HEK293 (cell line): ENCODE data around the gene LSM2.

Experiments used
- CTCF ChIA-PET: fragments of 350-600 bp; formaldehyde crosslinking; extraction: SDS; loops from one replicate; lab custom pipeline; 2021; ENCODE audit warnings: antibody characterized with exemption; lab: Yijun Ruan, JAX
- POLR2A ChIA-PET: fragments of 300-600 bp; formaldehyde crosslinking; extraction: SDS; loops from one replicate; lab custom pipeline; 2020; ENCODE audit warnings: antibody characterized with exemption, inconsistent platforms; lab: Yijun Ruan, JAX
- H3K27ac ChIP-seq: fragments of 200-500 bp; sonication (Bioruptor generic); 2 replicates; pipeline ENCODE4 v1.5.1; 2014; ENCODE audit warnings: low read depth, low read length, control low read depth, inconsistent platforms; ENCODE audit errors: extremely low read depth
- H3K36me3 ChIP-seq, 2 experiments: fragments of 200-500 bp in 1 of 2; sonication (Bioruptor generic) in 1 of 2; 1 replicate in 1 of 2; 2 replicates in 1 of 2; pipeline ENCODE4 v1.5.1; 2014 to 2017; ENCODE audit warnings: inconsistent platforms in 2 of 2, low read length in 2 of 2; ENCODE audit not compliant: control insufficient read depth in 2 of 2, insufficient read depth in 1 of 2
- H3K4me1 ChIP-seq: fragments of 200-500 bp; sonication (Bioruptor generic); 2 replicates; pipeline ENCODE4 v1.5.1; 2014; ENCODE audit warnings: mild to moderate bottlenecking, low read length, inconsistent platforms; ENCODE audit not compliant: control insufficient read depth, insufficient read depth
- H3K4me3 ChIP-seq: 2 replicates; pipeline ENCODE4 v1.5.1; 2011; ENCODE audit warnings: low read depth, mild to moderate bottlenecking, control low read depth, low read length, moderate library complexity
- H3K9me3 ChIP-seq: fragments of 200-500 bp; sonication (Bioruptor generic); 2 replicates; pipeline ENCODE4 v1.5.1; 2014; ENCODE audit warnings: low read depth, low read length, inconsistent platforms; ENCODE audit not compliant: control insufficient read depth, insufficient read depth
- BCL11B ChIP-seq: fragments of 450-650 bp; formaldehyde crosslinking; IDR thresholded peaks from 2 replicates; pipeline ENCODE4 v1.5.1; 2016; ENCODE audit warnings: low read depth, missing biosample characterization, missing genetic modification characterization
- BCL6B ChIP-seq: fragments of 450-650 bp; formaldehyde crosslinking; IDR thresholded peaks from 2 replicates; pipeline ENCODE4 v1.5.1; 2017; ENCODE audit warnings: missing biosample characterization, missing genetic modification characterization
- PATZ1 ChIP-seq: fragments of 450-650 bp; formaldehyde crosslinking; IDR thresholded peaks from 2 replicates; pipeline ENCODE4 v1.5.1; 2016; ENCODE audit warnings: missing biosample characterization, missing genetic modification characterization
- ZFP69B ChIP-seq: fragments of 450-650 bp; formaldehyde crosslinking; IDR thresholded peaks from 2 replicates; pipeline ENCODE4 v1.5.1; 2016; ENCODE audit warnings: missing biosample characterization, missing genetic modification characterization
- ZNF10 ChIP-seq: fragments of 450-650 bp; formaldehyde crosslinking; IDR thresholded peaks from 2 replicates; pipeline ENCODE4 v1.5.1; 2017; ENCODE audit warnings: missing biosample characterization, missing genetic modification characterization
- ZNF146 ChIP-seq: fragments of 450-650 bp; formaldehyde crosslinking; IDR thresholded peaks from 2 replicates; pipeline ENCODE4 v1.5.1; 2016; ENCODE audit warnings: missing biosample characterization, missing genetic modification characterization
- ZNF266 ChIP-seq: fragments of 450-650 bp; formaldehyde crosslinking; IDR thresholded peaks from 2 replicates; pipeline ENCODE4 v1.5.1; 2016; ENCODE audit warnings: missing biosample characterization, missing genetic modification characterization, low read depth
- ZNF366 ChIP-seq: fragments of 450-650 bp; formaldehyde crosslinking; conservative IDR thresholded peaks from 2 replicates; pipeline ENCODE4 v1.5.1; 2016; ENCODE audit warnings: missing biosample characterization, missing genetic modification characterization
- ZNF416 ChIP-seq: fragments of 450-650 bp; formaldehyde crosslinking; IDR thresholded peaks from 2 replicates; pipeline ENCODE4 v1.5.1; 2016; ENCODE audit warnings: missing biosample characterization, missing genetic modification characterization
- ZNF426 ChIP-seq: fragments of 450-650 bp; formaldehyde crosslinking; IDR thresholded peaks from 2 replicates; pipeline ENCODE4 v1.5.1; 2017; ENCODE audit warnings: missing biosample characterization, missing genetic modification characterization, mild to moderate bottlenecking, inconsistent platforms, moderate library complexity
- ZNF48 ChIP-seq: fragments of 450-650 bp; formaldehyde crosslinking; IDR thresholded peaks from 2 replicates; pipeline ENCODE4 v1.5.1; 2016; ENCODE audit warnings: missing biosample characterization, missing genetic modification characterization
- ZNF521 ChIP-seq: fragments of 450-650 bp; formaldehyde crosslinking; IDR thresholded peaks from 2 replicates; pipeline ENCODE4 v1.5.1; 2017; ENCODE audit warnings: missing biosample characterization, mild to moderate bottlenecking, missing genetic modification characterization
- ZNF785 ChIP-seq: fragments of 450-650 bp; formaldehyde crosslinking; IDR thresholded peaks from 2 replicates; pipeline ENCODE4 v1.5.1; 2016; ENCODE audit warnings: missing biosample characterization, missing genetic modification characterization
- ZSCAN18 ChIP-seq: fragments of 450-650 bp; formaldehyde crosslinking; IDR thresholded peaks from 2 replicates; pipeline ENCODE4 v1.5.1; 2016; ENCODE audit warnings: missing biosample characterization, missing genetic modification characterization
- TF ChIP-seq, protein P1 (sequence below): fragments of 450-650 bp; formaldehyde crosslinking; IDR thresholded peaks from 2 replicates; pipeline ENCODE4 v1.5.1; 2016; ENCODE audit warnings: missing biosample characterization, missing genetic modification characterization, low read depth
- TF ChIP-seq, protein P2 (sequence below): fragments of 450-650 bp; formaldehyde crosslinking; IDR thresholded peaks from 2 replicates; pipeline ENCODE4 v1.5.1; 2017; ENCODE audit warnings: missing biosample characterization, missing genetic modification characterization
- TF ChIP-seq, protein P3 (sequence below): fragments of 450-650 bp; formaldehyde crosslinking; IDR thresholded peaks from 2 replicates; pipeline ENCODE4 v1.5.1; 2016; ENCODE audit warnings: missing biosample characterization, missing genetic modification characterization, low read depth

The LSM2 gene

DNA sequence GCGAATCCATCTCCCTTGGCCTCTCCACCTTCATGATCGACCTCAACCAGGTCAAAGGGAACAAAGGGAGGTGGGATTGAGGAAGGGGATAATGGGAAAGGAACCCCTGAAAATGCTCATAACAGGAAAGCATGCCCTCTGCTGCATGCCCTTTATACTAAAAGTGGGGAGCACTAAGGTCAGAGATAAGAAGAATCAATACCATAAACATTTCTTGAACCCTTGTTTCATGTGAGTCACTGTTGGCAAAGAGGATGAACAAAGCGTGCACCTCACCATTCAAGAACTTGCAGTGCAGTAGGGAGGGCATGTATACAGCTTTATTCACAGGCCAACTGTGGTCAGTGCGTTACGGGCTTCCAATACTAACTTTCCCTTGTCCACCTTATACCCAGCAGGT, 46.0 kb downstream of the LSM2 start:
- POLR2A ChIA-PET: interaction anchor here (0.6 to 1.7 kb wide), 3 partner anchors 8 to 20 kb away, joined by 3 to 5 read pairs (median 4); partner anchors contain the start of gene VWA7
- Histone ChIP-seq H3K4me1 (no peaks in the 10 kb centered on the region), H3K9me3 (no peaks in the 10 kb centered on the region), H3K36me3 (peaks cover 14 to 70% of the 10 kb centered on the region in 2 experiments; a peak in 2 of 3 replicates), H3K27ac (no peak overlapping the region), H3K4me3 (no peak overlapping the region)
- TF ChIP-seq ZNF266 (tag by site-specific recombination): no peak
- no peak for TF ChIP-seq ZFP69B (tag by site-specific recombination)
- TF ChIP-seq ZNF521 (tag by site-specific recombination): no peak
- no peak for TF ChIP-seq PATZ1
- TF ChIP-seq ZSCAN18 (tag by site-specific recombination): no peak
- TF ChIP-seq BCL6B (tag by site-specific recombination): no peak
- TF ChIP-seq ZNF785 (tag by site-specific recombination): no peak
- no peak for TF ChIP-seq ZNF366 (tag by site-specific recombination)
- TF ChIP-seq ZNF146 (tag by site-specific recombination): no peak
- TF ChIP-seq ZNF48 (tag by site-specific recombination): no peak
- no peak for TF ChIP-seq ZNF416
- TF ChIP-seq BCL11B: no peak
- TF ChIP-seq, protein P1, sequence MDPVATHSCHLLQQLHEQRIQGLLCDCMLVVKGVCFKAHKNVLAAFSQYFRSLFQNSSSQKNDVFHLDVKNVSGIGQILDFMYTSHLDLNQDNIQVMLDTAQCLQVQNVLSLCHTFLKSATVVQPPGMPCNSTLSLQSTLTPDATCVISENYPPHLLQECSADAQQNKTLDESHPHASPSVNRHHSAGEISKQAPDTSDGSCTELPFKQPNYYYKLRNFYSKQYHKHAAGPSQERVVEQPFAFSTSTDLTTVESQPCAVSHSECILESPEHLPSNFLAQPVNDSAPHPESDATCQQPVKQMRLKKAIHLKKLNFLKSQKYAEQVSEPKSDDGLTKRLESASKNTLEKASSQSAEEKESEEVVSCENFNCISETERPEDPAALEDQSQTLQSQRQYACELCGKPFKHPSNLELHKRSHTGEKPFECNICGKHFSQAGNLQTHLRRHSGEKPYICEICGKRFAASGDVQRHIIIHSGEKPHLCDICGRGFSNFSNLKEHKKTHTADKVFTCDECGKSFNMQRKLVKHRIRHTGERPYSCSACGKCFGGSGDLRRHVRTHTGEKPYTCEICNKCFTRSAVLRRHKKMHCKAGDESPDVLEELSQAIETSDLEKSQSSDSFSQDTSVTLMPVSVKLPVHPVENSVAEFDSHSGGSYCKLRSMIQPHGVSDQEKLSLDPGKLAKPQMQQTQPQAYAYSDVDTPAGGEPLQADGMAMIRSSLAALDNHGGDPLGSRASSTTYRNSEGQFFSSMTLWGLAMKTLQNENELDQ (tag by site-specific recombination): no peak
- TF ChIP-seq ZNF10 (tag by site-specific recombination): no peak
- TF ChIP-seq, protein P2, sequence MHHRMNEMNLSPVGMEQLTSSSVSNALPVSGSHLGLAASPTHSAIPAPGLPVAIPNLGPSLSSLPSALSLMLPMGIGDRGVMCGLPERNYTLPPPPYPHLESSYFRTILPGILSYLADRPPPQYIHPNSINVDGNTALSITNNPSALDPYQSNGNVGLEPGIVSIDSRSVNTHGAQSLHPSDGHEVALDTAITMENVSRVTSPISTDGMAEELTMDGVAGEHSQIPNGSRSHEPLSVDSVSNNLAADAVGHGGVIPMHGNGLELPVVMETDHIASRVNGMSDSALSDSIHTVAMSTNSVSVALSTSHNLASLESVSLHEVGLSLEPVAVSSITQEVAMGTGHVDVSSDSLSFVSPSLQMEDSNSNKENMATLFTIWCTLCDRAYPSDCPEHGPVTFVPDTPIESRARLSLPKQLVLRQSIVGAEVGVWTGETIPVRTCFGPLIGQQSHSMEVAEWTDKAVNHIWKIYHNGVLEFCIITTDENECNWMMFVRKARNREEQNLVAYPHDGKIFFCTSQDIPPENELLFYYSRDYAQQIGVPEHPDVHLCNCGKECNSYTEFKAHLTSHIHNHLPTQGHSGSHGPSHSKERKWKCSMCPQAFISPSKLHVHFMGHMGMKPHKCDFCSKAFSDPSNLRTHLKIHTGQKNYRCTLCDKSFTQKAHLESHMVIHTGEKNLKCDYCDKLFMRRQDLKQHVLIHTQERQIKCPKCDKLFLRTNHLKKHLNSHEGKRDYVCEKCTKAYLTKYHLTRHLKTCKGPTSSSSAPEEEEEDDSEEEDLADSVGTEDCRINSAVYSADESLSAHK (tag by site-specific recombination): no peak
- TF ChIP-seq ZNF426 (tag by site-specific recombination): no peak
- TF ChIP-seq, protein P3, sequence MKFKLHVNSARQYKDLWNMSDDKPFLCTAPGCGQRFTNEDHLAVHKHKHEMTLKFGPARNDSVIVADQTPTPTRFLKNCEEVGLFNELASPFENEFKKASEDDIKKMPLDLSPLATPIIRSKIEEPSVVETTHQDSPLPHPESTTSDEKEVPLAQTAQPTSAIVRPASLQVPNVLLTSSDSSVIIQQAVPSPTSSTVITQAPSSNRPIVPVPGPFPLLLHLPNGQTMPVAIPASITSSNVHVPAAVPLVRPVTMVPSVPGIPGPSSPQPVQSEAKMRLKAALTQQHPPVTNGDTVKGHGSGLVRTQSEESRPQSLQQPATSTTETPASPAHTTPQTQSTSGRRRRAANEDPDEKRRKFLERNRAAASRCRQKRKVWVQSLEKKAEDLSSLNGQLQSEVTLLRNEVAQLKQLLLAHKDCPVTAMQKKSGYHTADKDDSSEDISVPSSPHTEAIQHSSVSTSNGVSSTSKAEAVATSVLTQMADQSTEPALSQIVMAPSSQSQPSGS: no peak
- CTCF ChIA-PET: interaction anchor here (3.9 kb wide), 1 partner anchor 9 kb away, joined by 33 read pairs; no protein-coding TSS in a partner anchor
